HepG2 (cell line): ENCODE measurements around the gene YEATS2. TPM values are rescaled to one million over a fixed set of nuclear protein-coding genes. Genes with fewer than 3 reads are reported as not detected.

Experiments
- ATAC-seq: fragments of 200-7000 bp; cut with Tn5 transposase; 3 replicates; pipeline ENCODE4 v1.9.1; 2020; ENCODE audit warnings: mild to moderate bottlenecking, moderate library complexity
- BruUV-seq: library from RNA; stranded (reverse); fragments of 400-500 nt; replicated peaks from 2 replicates; lab custom pipeline; 2021; lab: Mats Ljungman, UMichigan
- CTCF ChIA-PET: fragments of 300-600 bp; formaldehyde crosslinking; extraction: SDS; loops from one replicate; lab custom pipeline; 2021; ENCODE audit warnings: low total read pairs, inconsistent platforms, low intra/inter-chr PET ratio; lab: Yijun Ruan, JAX
- POLR2A ChIA-PET: fragments of 350-600 bp; sonication (Branson Sonifier 250); formaldehyde crosslinking; loops from one replicate; lab custom pipeline; 2020; ENCODE audit warnings: antibody characterized with exemption, inconsistent platforms; lab: Yijun Ruan, JAX
- DNase-seq: peaks from one replicate; pipeline ENCODE4 v3.0.0-alpha.2; 2015; ENCODE audit warnings: low spot score
- FAIRE-seq: peaks from 3 replicates; lab custom pipeline; 2011; peaks lifted over from hg19 to GRCh38; lab: Jason Lieb, UNC
- H2AFZ ChIP-seq: one replicate; pipeline ENCODE4 v1.6.1; 2011; ENCODE audit warnings: low read length, inconsistent platforms
- H3K27ac ChIP-seq: fragments of 300-600 bp; 3 replicates; pipeline ENCODE4 v1.8.0; 2011; ENCODE audit warnings: mixed run types, mild to moderate bottlenecking, mixed read lengths, low read length, inconsistent platforms; ENCODE audit not compliant: insufficient read depth; ENCODE audit errors: extremely low read length
- H3K27me3 ChIP-seq, 2 experiments: fragments of 200-600 bp in 1 of 2; 2 replicates in 1 of 2; 3 replicates in 1 of 2; pipeline versions ENCODE4 v1.6.0 to v1.8.0; 2011; ENCODE audit warnings: low read length in 2 of 2, mild to moderate bottlenecking in 2 of 2, moderate library complexity in 2 of 2, inconsistent platforms in 1 of 2; ENCODE audit not compliant: insufficient read depth in 2 of 2, control insufficient read depth in 1 of 2
- H3K36me3 ChIP-seq, 2 experiments: fragments of 200-600 bp in 1 of 2; replicated peaks in 1 of 2; 2 replicates in 1 of 2; 3 replicates in 1 of 2; pipeline versions ENCODE4 v1.5.1 to v1.8.0; 2011; ENCODE audit warnings: low read length in 2 of 2, inconsistent platforms in 1 of 2; ENCODE audit not compliant: insufficient read depth in 2 of 2, control insufficient read depth in 1 of 2
- H3K4me1 ChIP-seq: 2 replicates; pipeline ENCODE4 v1.5.1; 2012; ENCODE audit warnings: low read length, inconsistent platforms; ENCODE audit not compliant: insufficient read depth
- H3K4me2 ChIP-seq: 2 replicates; pipeline ENCODE4 v1.6.0; 2011; ENCODE audit warnings: low read depth, low read length, inconsistent platforms
- H3K4me3 ChIP-seq, 3 experiments: fragments of 200-600 bp in 1 of 3; sonication (generic), shearing (Covaris generic) in 1 of 3; replicated peaks in 1 of 3; 2 replicates each; pipeline ENCODE4 v1.5.1; 2011 to 2016; ENCODE audit warnings: low read length in 3 of 3, inconsistent platforms in 2 of 3, low read depth in 2 of 3, mild to moderate bottlenecking in 2 of 3, control low read depth in 1 of 3, mixed read lengths in 1 of 3; ENCODE audit not compliant: insufficient read depth in 1 of 3
- H3K79me2 ChIP-seq: one replicate; pipeline ENCODE4 v1.6.1; 2011; ENCODE audit warnings: low read length, inconsistent platforms; ENCODE audit not compliant: insufficient read depth
- H3K9ac ChIP-seq: 2 replicates; pipeline ENCODE4 v1.6.0; 2011; ENCODE audit warnings: mild to moderate bottlenecking, low read depth, low read length, inconsistent platforms; ENCODE audit not compliant: insufficient read depth
- H3K9me3 ChIP-seq: 2 replicates; pipeline ENCODE4 v1.5.1; 2012; ENCODE audit warnings: mild to moderate bottlenecking, low read length
- H4K20me1 ChIP-seq: 2 replicates; pipeline ENCODE4 v1.6.0; 2011; ENCODE audit warnings: inconsistent platforms, mild to moderate bottlenecking, low read length, moderate library complexity; ENCODE audit not compliant: insufficient read depth
- BCL6 ChIP-seq: IDR thresholded peaks from 2 replicates; pipeline ENCODE4 v1.6.1; 2016; ENCODE audit warnings: missing genetic modification reagents, missing compliant biosample characterization
- CBX5 ChIP-seq: sonication (generic); formaldehyde crosslinking; IDR thresholded peaks from 2 replicates; pipeline ENCODE4 v1.4.0; 2020; ENCODE audit warnings: missing genetic modification reagents, borderline replicate concordance
- ELF4 ChIP-seq: sonication (generic); formaldehyde crosslinking; IDR thresholded peaks from 2 replicates; pipeline ENCODE4 v1.5.0; 2020; ENCODE audit warnings: missing genetic modification reagents, mild to moderate bottlenecking, moderate library complexity, borderline replicate concordance
- HES4 ChIP-seq: sonication (generic); formaldehyde crosslinking; IDR thresholded peaks from 2 replicates; pipeline ENCODE4 v1.9.0; 2021; ENCODE audit warnings: mild to moderate bottlenecking, missing genetic modification reagents, borderline replicate concordance
- HOXA7 ChIP-seq: sonication (generic); formaldehyde crosslinking; IDR thresholded peaks from 2 replicates; pipeline ENCODE4 v1.8.1; 2022; ENCODE audit warnings: mild to moderate bottlenecking, missing genetic modification reagents, moderate library complexity
- MAZ ChIP-seq, 2 experiments: sonication (generic) in 1 of 2; formaldehyde crosslinking in 1 of 2; IDR thresholded peaks; 2 replicates each; pipeline versions ENCODE4 v1.5.0 to v1.6.1; 2012 to 2020; ENCODE audit warnings: low read depth in 2 of 2, mild to moderate bottlenecking in 2 of 2, borderline replicate concordance in 1 of 2, improper control_type of control experiment in 1 of 2, low read length in 1 of 2, missing genetic modification reagents in 1 of 2, moderate library complexity in 1 of 2
- SETDB1 ChIP-seq: sonication (generic); formaldehyde crosslinking; IDR thresholded peaks from 2 replicates; pipeline ENCODE4 v1.5.1; 2020; ENCODE audit warnings: missing genetic modification reagents, mild to moderate bottlenecking, borderline replicate concordance
- SNRNP70 ChIP-seq: fragments of 200-400 bp; formaldehyde crosslinking; IDR thresholded peaks from 2 replicates; pipeline ENCODE4 v1.6.1; 2017; ENCODE audit warnings: mild to moderate bottlenecking, low read depth, low read length, moderate library complexity
- SP1 ChIP-seq, 2 experiments: fragments of 450-650 bp in 1 of 2; sonication (generic) in 1 of 2; formaldehyde crosslinking in 1 of 2; IDR thresholded peaks; 2 replicates each; pipeline versions ENCODE4 v1.4.0 to v1.6.1; 2016 to 2020; ENCODE audit warnings: missing genetic modification reagents in 1 of 2
- WGBS: methylation state at CpG from one replicate; pipeline ENCODE4 v1.1.6; 2017; ENCODE audit warnings: low lambda C conversion rate; 5-methylcytosine and 5-hydroxymethylcytosine counted together
- in situ Hi-C: cut with HindIII; loops from 2 replicates; pipeline ENCODE4 v1.10.0; 2017; ENCODE audit warnings: low pct_unique_long_range_greater_than_20kb; ENCODE audit not compliant: extremely low pct_ligation_motif_present
- intact Hi-C: fragments of 100-400 bp; cut with micrococcal nuclease; formaldehyde crosslinking; loops from one replicate; pipeline ENCODE4 v1.10.0; 2022; ENCODE audit not compliant: unreplicated experiment
- polyA plus RNA-seq, 8 experiments: library from polyadenylated mRNA; depleted of rRNA in 3 of 8; stranded (reverse) in 7 of 8; unstranded in 1 of 8; fragments of >200 nt; fragmentation: Illumina TruSeq in 4 of 8; extraction: Trizol in 4 of 8; gene quantifications; 2 replicates each; pipeline versions ENCODE4 v1.2.1 to v1.2.3, GENCODE V29; 2011 to 2016; ENCODE audit warnings: low read depth in 4 of 8, missing spikeins in 1 of 8, mixed read lengths in 1 of 8; ENCODE audit not compliant: insufficient read depth in 1 of 8
- total RNA-seq, 5 experiments: library from RNA; depleted of rRNA; stranded (reverse); fragments of >200 nt; fragmentation: Illumina TruSeq; extraction: Trizol; gene quantifications; 2 replicates each; pipeline ENCODE4 v1.2.3, GENCODE V29; 2016; ENCODE audit warnings: low read depth in 1 of 5
- TF ChIP-seq, protein P1 (sequence below): IDR thresholded peaks from 2 replicates; pipeline ENCODE4 v1.6.1; 2012; ENCODE audit warnings: low read length, improper control_type of control experiment
- TF ChIP-seq, protein P2 (sequence below): sonication (generic); formaldehyde crosslinking; IDR thresholded peaks from 2 replicates; pipeline ENCODE4 v1.5.1; 2020; ENCODE audit warnings: mild to moderate bottlenecking, missing genetic modification reagents
- TF ChIP-seq, protein P3 (sequence below): sonication (generic); formaldehyde crosslinking; IDR thresholded peaks from 2 replicates; pipeline ENCODE4 v1.9.0; 2021; ENCODE audit warnings: missing genetic modification reagents, borderline replicate concordance

YEATS2 gene
- total and polyA plus RNA-seq, 2 of the 13 experiments (the other 11 are each of a cell fraction or from before 2014, with no cell fraction given), result 18.6 to 33.7 TPM

DNA sequence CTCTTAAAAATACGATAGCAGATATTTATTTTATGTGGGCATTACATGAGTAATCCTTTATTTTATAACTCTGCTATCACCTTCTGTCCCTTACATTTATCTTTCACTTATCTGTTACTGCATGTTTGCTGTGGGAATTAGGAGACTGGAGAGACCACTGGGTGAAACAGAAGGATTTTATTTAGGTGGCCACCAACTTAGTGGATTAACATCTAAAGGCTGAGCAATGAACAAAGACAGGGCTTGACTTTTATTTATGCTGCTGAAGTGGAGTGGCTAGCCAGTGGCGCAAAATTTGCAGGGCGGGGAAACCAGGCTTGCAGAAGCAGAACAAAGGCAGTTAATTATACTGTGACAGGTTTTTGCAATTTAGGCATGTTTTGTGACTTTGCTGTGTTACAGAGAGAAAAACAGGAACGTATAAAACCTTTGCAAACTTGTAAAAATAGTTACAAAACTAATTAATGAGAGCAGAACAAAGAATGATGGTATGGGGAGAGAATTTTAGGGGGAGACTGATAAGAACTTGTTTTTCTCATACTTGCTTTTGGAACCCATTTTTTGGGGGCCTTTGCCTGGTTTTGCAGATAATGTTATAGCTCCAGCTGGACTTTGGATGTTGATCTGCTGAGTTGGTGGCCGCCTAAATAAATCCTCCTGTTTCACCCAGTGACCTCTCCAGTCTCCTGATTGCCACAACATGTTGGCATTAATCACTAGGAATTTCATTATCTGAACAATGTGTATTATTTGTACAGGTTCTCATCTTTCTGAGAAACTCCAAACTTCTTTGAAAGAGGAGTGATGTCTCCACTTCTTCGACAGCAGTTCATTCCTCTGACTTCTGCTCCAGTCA, 44.2 kb upstream of the YEATS2 start:
- H3K4me3 ChIP-seq, result no peak overlapping the region
- WGBS, result 74% methylated on average over 6 of the region's 6 CpGs
- H3K27me3 ChIP-seq, result no peaks in the 10 kb centered on the region
- intact Hi-C loops, result no loop called here
- H3K4me1 ChIP-seq, result no peaks in the 10 kb centered on the region
- ATAC-seq (no peak), DNase-seq (no peak), FAIRE-seq (no peak)
- peaks cover 3 to 7% of the 10 kb centered on the region in 2 experiments; a peak in 3 of 5 replicates for H3K36me3 ChIP-seq
- H3K4me2 ChIP-seq, result no peak overlapping the region
- no peaks in the 10 kb centered on the region for H3K79me2 ChIP-seq
- H3K9me3 ChIP-seq, result peaks cover 24% of the 10 kb centered on the region
- H4K20me1 ChIP-seq, result no peaks in the 10 kb centered on the region
- in situ Hi-C loops, result no loop called here
- no TSS peak for BruUV-seq
- POLR2A ChIA-PET, result no interaction called here
- TF ChIP-seq ELF4 (CRISPR knock-in tag) (no peak), HOXA7 (CRISPR knock-in tag) (no peak), BCL6 (no peak), SNRNP70 (no peak), MAZ (IDR thresholded peaks at IDR 0.05; ENCODE audit: borderline replicate concordance, low read depth, low read length) (no peak), MAZ (CRISPR knock-in tag; IDR thresholded peaks at IDR 0.05; ENCODE audit: low read depth) (no peak), CBX5 (CRISPR knock-in tag) (0 out of 2 replicates have a peak, but pooled peaks have one; percentile 46), SP1 (IDR thresholded peaks at IDR 0.05) (no peak), SP1 (CRISPR knock-in tag; IDR thresholded peaks at IDR 0.05) (no peak), HES4 (CRISPR knock-in tag) (no peak), SETDB1 (peak; percentile 87; the same call in 1 of the 2 replicates)
- TF ChIP-seq, protein P1, sequence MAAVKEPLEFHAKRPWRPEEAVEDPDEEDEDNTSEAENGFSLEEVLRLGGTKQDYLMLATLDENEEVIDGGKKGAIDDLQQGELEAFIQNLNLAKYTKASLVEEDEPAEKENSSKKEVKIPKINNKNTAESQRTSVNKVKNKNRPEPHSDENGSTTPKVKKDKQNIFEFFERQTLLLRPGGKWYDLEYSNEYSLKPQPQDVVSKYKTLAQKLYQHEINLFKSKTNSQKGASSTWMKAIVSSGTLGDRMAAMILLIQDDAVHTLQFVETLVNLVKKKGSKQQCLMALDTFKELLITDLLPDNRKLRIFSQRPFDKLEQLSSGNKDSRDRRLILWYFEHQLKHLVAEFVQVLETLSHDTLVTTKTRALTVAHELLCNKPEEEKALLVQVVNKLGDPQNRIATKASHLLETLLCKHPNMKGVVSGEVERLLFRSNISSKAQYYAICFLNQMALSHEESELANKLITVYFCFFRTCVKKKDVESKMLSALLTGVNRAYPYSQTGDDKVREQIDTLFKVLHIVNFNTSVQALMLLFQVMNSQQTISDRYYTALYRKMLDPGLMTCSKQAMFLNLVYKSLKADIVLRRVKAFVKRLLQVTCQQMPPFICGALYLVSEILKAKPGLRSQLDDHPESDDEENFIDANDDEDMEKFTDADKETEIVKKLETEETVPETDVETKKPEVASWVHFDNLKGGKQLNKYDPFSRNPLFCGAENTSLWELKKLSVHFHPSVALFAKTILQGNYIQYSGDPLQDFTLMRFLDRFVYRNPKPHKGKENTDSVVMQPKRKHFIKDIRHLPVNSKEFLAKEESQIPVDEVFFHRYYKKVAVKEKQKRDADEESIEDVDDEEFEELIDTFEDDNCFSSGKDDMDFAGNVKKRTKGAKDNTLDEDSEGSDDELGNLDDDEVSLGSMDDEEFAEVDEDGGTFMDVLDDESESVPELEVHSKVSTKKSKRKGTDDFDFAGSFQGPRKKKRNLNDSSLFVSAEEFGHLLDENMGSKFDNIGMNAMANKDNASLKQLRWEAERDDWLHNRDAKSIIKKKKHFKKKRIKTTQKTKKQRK, result 0 out of 2 replicates have a peak, but pooled peaks have one; percentile 17
- TF ChIP-seq, protein P2, sequence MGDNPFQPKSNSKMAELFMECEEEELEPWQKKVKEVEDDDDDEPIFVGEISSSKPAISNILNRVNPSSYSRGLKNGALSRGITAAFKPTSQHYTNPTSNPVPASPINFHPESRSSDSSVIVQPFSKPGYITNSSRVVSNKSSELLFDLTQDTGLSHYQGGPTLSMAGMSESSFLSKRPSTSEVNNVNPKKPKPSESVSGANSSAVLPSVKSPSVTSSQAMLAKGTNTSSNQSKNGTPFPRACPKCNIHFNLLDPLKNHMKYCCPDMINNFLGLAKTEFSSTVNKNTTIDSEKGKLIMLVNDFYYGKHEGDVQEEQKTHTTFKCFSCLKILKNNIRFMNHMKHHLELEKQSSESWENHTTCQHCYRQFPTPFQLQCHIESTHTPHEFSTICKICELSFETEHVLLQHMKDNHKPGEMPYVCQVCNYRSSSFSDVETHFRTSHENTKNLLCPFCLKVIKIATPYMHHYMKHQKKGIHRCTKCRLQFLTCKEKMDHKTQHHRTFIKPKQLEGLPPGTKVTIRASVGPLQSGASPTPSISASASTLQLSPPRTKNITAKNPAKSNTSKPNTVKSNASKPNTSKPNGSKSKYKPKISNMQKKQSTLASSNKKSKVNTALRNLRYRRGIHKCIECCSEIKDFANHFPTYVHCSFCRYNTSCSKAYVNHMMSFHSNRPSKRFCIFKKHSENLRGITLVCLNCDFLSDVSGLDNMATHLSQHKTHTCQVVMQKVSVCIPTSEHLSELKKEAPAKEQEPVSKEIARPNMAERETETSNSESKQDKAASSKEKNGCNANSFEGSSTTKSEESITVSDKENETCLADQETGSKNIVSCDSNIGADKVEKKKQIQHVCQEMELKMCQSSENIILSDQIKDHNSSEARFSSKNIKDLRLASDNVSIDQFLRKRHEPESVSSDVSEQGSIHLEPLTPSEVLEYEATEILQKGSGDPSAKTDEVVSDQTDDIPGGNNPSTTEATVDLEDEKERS (CRISPR knock-in tag), result peak; percentile 95
- TF ChIP-seq, protein P3, sequence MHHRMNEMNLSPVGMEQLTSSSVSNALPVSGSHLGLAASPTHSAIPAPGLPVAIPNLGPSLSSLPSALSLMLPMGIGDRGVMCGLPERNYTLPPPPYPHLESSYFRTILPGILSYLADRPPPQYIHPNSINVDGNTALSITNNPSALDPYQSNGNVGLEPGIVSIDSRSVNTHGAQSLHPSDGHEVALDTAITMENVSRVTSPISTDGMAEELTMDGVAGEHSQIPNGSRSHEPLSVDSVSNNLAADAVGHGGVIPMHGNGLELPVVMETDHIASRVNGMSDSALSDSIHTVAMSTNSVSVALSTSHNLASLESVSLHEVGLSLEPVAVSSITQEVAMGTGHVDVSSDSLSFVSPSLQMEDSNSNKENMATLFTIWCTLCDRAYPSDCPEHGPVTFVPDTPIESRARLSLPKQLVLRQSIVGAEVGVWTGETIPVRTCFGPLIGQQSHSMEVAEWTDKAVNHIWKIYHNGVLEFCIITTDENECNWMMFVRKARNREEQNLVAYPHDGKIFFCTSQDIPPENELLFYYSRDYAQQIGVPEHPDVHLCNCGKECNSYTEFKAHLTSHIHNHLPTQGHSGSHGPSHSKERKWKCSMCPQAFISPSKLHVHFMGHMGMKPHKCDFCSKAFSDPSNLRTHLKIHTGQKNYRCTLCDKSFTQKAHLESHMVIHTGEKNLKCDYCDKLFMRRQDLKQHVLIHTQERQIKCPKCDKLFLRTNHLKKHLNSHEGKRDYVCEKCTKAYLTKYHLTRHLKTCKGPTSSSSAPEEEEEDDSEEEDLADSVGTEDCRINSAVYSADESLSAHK, result no peak
- no peak overlapping the region for H3K27ac ChIP-seq
- CTCF ChIA-PET, result no interaction called here
- H3K9ac ChIP-seq, result no peak overlapping the region
- no peak overlapping the region for H2AFZ ChIP-seq
